IPS-20b (cell line): Measurements from ENCODE around the gene NEB.

Experiments used
- H3K27ac ChIP-seq: one replicate; pipeline ENCODE4 v1.5.1; 2013; ENCODE audit warnings: low read length
- H3K27me3 ChIP-seq: 2 replicates; pipeline ENCODE4 v1.6.1; 2013; ENCODE audit warnings: mild to moderate bottlenecking, low read length, inconsistent platforms; ENCODE audit not compliant: insufficient read depth
- H3K36me3 ChIP-seq: 2 replicates; pipeline ENCODE4 v1.6.1; 2013; ENCODE audit warnings: low read depth, mild to moderate bottlenecking, inconsistent platforms, low read length, moderate library complexity; ENCODE audit not compliant: insufficient read depth
- H3K4me1 ChIP-seq: 2 replicates; pipeline ENCODE4 v1.6.1; 2013; ENCODE audit warnings: mild to moderate bottlenecking, control low read depth, inconsistent platforms, low read length, moderate library complexity; ENCODE audit not compliant: insufficient read depth
- H3K4me3 ChIP-seq: 2 replicates; pipeline ENCODE4 v1.5.1; 2013; ENCODE audit warnings: mild to moderate bottlenecking, low read length, inconsistent platforms
- H3K9ac ChIP-seq: 2 replicates; pipeline ENCODE4 v1.6.1; 2013; ENCODE audit warnings: low read depth, mild to moderate bottlenecking, inconsistent platforms, low read length, moderate library complexity
- H3K9me3 ChIP-seq: 2 replicates; pipeline ENCODE4 v1.6.1; 2013; ENCODE audit warnings: mild to moderate bottlenecking, low read depth, low read length, inconsistent platforms; ENCODE audit not compliant: insufficient read depth

NEB gene

GRCh38 chr2:151439127-151439526 lies 295.1 kb downstream of the NEB start:
- H3K9me3 ChIP-seq = no peaks in the 10 kb centered on the region
- no peaks in the 10 kb centered on the region for H3K27me3 ChIP-seq
- no peak overlapping the region for H3K9ac ChIP-seq
- H3K4me3 ChIP-seq = no peak overlapping the region
- H3K4me1 ChIP-seq = no peaks in the 10 kb centered on the region
- H3K27ac ChIP-seq = no peak overlapping the region
- H3K36me3 ChIP-seq = peaks cover 96% of the 10 kb centered on the region

GRCh38 chr2:151438506-151438905 lies 295.8 kb downstream of the NEB start:
- Histone ChIP-seq H3K9ac (no peak overlapping the region), H3K4me3 (no peak overlapping the region), H3K9me3 (no peaks in the 10 kb centered on the region), H3K27me3 (no peaks in the 10 kb centered on the region), H3K27ac (no peak overlapping the region), H3K36me3 (peaks cover 96% of the 10 kb centered on the region), H3K4me1 (no peaks in the 10 kb centered on the region)

- H3K27me3 ChIP-seq = no peaks in the 10 kb centered on the region
- H3K4me3 ChIP-seq = no peak overlapping the region
- no peak overlapping the region for H3K9ac ChIP-seq
- H3K9me3 ChIP-seq = no peaks in the 10 kb centered on the region
- no peaks in the 10 kb centered on the region for H3K4me1 ChIP-seq
- H3K27ac ChIP-seq = no peak overlapping the region
- peaks cover 96% of the 10 kb centered on the region for H3K36me3 ChIP-seq
Measured at GRCh38 chr2:151437630-151438029, 296.6 kb downstream of the NEB start.
